Ovary (tissue), 3 donors: ENCODE measurements around the gene HDLBP.

ENCODE experiments used
- EP300 ChIP-seq: sonication (generic); formaldehyde crosslinking; IDR thresholded peaks from one replicate; pipeline ENCODE4 v1.6.1; 2017; ENCODE audit warnings: antibody characterized with exemption
- POLR2A ChIP-seq: fragments of 450-650 bp; IDR thresholded peaks from one replicate; pipeline ENCODE4 v1.6.1; 2017; ENCODE audit warnings: antibody characterized with exemption, mild to moderate bottlenecking, moderate library complexity
- TF ChIP-seq, protein P1 (sequence below), 3 donors: fragments of 450-650 bp in 2 of 3; fragments of 200-600 bp in 1 of 3; IDR thresholded peaks; one replicate each; pipeline versions ENCODE4 v1.5.1 to v1.8.0; 2016 to 2022; ENCODE audit warnings: antibody characterized with exemption in 3 of 3, mild to moderate bottlenecking in 1 of 3
- donor health status: DM: no; HTN: no; CAD: no.

- TF ChIP-seq, protein P1, sequence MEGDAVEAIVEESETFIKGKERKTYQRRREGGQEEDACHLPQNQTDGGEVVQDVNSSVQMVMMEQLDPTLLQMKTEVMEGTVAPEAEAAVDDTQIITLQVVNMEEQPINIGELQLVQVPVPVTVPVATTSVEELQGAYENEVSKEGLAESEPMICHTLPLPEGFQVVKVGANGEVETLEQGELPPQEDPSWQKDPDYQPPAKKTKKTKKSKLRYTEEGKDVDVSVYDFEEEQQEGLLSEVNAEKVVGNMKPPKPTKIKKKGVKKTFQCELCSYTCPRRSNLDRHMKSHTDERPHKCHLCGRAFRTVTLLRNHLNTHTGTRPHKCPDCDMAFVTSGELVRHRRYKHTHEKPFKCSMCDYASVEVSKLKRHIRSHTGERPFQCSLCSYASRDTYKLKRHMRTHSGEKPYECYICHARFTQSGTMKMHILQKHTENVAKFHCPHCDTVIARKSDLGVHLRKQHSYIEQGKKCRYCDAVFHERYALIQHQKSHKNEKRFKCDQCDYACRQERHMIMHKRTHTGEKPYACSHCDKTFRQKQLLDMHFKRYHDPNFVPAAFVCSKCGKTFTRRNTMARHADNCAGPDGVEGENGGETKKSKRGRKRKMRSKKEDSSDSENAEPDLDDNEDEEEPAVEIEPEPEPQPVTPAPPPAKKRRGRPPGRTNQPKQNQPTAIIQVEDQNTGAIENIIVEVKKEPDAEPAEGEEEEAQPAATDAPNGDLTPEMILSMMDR (IDR thresholded peaks at IDR 0.05): no peak
- TF ChIP-seq EP300 (no peak), POLR2A (no peak)
Measured at GRCh38 chr2:241223211-241224017, 92.1 kb downstream of the HDLBP start.
